Breast epithelium (tissue), 4 donors: Measurements from ENCODE around the gene WWOX. TPM values are rescaled to one million over a fixed set of nuclear protein-coding genes. Genes with fewer than 3 reads are reported as not detected.
A peak's percentile ranks its signal among the peaks of the same experiment; 100 is the strongest.

Source experiments
- DNase-seq, 2 donors: peaks; one replicate each; pipeline ENCODE4 v3.0.0-alpha.2; 2019; ENCODE audit warnings: low spot score in 2 of 2
- H3K27ac ChIP-seq, 2 donors: fragments of 200-600 bp; sonication (generic) in 1 of 2; one replicate each; pipeline ENCODE4 v1.5.1; 2016 to 2019; ENCODE audit warnings: mild to moderate bottlenecking in 1 of 2
- H3K27me3 ChIP-seq, 2 donors: fragments of 200-600 bp; sonication (generic) in 1 of 2; one replicate each; pipeline versions ENCODE4 v1.5.1 to v1.6.0; 2017 to 2019; ENCODE audit warnings: control low read depth in 1 of 2, mild to moderate bottlenecking in 1 of 2
- H3K36me3 ChIP-seq: fragments of 200-600 bp; one replicate; pipeline ENCODE4 v1.5.1; 2019
- H3K4me1 ChIP-seq, 2 donors: fragments of 200-600 bp; sonication (generic); one replicate each; pipeline ENCODE4 v1.5.1; 2016 to 2019; ENCODE audit warnings: control low read depth in 1 of 2
- H3K4me3 ChIP-seq, 3 donors: fragments of 200-600 bp; sonication (generic); 1 replicate in 2 of 3; 2 replicates in 1 of 3; pipeline ENCODE4 v1.5.1; 2016 to 2019; ENCODE audit warnings: mild to moderate bottlenecking in 3 of 3, moderate library complexity in 2 of 3
- H3K9me3 ChIP-seq, 2 donors: fragments of 200-600 bp; sonication (generic) in 1 of 2; one replicate each; pipeline ENCODE4 v1.5.1; 2016 to 2019; ENCODE audit warnings: control low read depth in 1 of 2
- POLR2A ChIP-seq: fragments of 450-650 bp; IDR thresholded peaks from one replicate; pipeline ENCODE4 v1.6.1; 2016; ENCODE audit warnings: antibody characterized with exemption, mild to moderate bottlenecking, moderate library complexity
- POLR2AphosphoS5 ChIP-seq, 3 donors: sonication (generic); formaldehyde crosslinking; IDR thresholded peaks; one replicate each; pipeline ENCODE4 v1.6.1; 2017; ENCODE audit warnings: antibody characterized with exemption in 3 of 3
- intact Hi-C: fragments of 100-400 bp; cut with DNase I; formaldehyde crosslinking; loops from one replicate; pipeline ENCODE4 v1.15.1; 2023; ENCODE audit warnings: low total_unique reads
- total RNA-seq, 3 donors: library from RNA; depleted of rRNA; stranded (reverse); fragments of >200 nt; gene quantifications; one replicate each; pipeline ENCODE4 v1.1.0, GENCODE V29; 2016
- TF ChIP-seq, protein P1 (sequence below), 3 donors: fragments of 450-650 bp; IDR thresholded peaks; one replicate each; pipeline ENCODE4 v1.5.1; 2016 to 2017; ENCODE audit warnings: antibody characterized with exemption in 3 of 3, mild to moderate bottlenecking in 3 of 3, moderate library complexity in 3 of 3

Gene WWOX
- total RNA-seq, 3 donors from 2014 or later: 42.9 to 73.6 (median 43.4) TPM

DNA sequence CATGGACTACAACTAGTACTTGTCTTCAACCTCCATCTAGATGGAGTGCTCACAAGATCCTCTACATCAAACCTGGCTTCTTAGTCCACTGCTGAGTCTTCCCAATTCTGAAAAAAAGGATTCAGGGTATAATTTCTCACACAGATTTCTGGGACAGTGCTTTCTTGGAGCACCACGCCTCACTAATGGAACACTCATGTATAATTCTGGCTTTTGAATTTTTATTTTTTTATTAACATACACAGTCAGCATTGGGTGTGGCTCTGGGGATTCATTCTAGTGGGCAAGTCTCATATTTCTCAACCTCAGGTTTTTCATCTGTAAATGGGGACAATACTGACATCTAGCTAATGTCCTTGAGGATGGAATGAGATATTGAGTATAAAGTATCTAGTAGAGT, 696.0 kb downstream of the WWOX start:
- Histone ChIP-seq H3K4me3 (no peak overlapping the region), H3K9me3 (no peaks in the 10 kb centered on the region), H3K27ac (no peak overlapping the region), H3K4me1 (no peaks in the 10 kb centered on the region), H3K27me3 (no peaks in the 10 kb centered on the region), H3K36me3 (no peaks in the 10 kb centered on the region)
- DNase-seq: no peak
- TF ChIP-seq, protein P1, sequence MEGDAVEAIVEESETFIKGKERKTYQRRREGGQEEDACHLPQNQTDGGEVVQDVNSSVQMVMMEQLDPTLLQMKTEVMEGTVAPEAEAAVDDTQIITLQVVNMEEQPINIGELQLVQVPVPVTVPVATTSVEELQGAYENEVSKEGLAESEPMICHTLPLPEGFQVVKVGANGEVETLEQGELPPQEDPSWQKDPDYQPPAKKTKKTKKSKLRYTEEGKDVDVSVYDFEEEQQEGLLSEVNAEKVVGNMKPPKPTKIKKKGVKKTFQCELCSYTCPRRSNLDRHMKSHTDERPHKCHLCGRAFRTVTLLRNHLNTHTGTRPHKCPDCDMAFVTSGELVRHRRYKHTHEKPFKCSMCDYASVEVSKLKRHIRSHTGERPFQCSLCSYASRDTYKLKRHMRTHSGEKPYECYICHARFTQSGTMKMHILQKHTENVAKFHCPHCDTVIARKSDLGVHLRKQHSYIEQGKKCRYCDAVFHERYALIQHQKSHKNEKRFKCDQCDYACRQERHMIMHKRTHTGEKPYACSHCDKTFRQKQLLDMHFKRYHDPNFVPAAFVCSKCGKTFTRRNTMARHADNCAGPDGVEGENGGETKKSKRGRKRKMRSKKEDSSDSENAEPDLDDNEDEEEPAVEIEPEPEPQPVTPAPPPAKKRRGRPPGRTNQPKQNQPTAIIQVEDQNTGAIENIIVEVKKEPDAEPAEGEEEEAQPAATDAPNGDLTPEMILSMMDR (IDR thresholded peaks at IDR 0.05): no peak
- no peak for TF ChIP-seq POLR2AphosphoS5 (IDR thresholded peaks at IDR 0.05)
- no peak for TF ChIP-seq POLR2A
- intact Hi-C loops: no loop called here

DNA sequence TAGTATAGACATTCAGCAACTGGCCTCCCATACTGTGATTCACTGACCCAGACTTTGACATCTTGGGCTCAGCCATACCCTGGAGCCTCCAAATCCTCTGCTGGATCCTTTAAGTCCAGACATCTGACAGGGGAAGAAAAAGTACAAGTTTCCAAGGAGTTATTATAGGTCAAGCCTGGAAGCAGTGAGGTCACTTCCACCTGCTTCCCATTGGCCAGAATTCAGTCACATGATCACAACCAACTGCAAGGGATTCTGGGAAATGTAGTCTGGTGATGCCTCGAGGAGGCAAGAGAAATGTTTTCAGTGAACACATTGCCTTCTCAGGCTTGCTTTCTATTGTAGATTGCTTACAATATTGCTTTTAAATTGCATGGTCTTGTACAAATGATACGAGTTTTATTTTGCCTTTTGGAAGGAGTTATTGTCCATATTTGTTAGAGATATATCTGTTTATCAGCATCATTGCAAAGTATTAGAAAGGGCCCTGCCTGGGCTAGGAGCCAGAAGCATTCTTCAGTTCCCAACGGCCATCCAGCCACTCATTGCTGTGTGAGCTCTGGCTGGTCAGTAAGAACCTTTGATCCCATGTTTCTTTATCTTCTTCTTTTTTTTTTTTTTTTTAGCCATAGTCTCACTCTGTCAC, 696.9 kb downstream of the WWOX start:
- Histone ChIP-seq H3K36me3 (no peaks in the 10 kb centered on the region), H3K4me3 (no peak overlapping the region), H3K4me1 (no peaks in the 10 kb centered on the region), H3K27me3 (no peaks in the 10 kb centered on the region), H3K27ac (peak overlapping the region in 1 of 2 donors; percentile 15), H3K9me3 (no peaks in the 10 kb centered on the region)
- no peak for DNase-seq
- intact Hi-C loops: no loop called here
- TF ChIP-seq POLR2A (no peak), POLR2AphosphoS5 (IDR thresholded peaks at IDR 0.05) (no peak)
- TF ChIP-seq, protein P1 (IDR thresholded peaks at IDR 0.05): no peak

DNA sequence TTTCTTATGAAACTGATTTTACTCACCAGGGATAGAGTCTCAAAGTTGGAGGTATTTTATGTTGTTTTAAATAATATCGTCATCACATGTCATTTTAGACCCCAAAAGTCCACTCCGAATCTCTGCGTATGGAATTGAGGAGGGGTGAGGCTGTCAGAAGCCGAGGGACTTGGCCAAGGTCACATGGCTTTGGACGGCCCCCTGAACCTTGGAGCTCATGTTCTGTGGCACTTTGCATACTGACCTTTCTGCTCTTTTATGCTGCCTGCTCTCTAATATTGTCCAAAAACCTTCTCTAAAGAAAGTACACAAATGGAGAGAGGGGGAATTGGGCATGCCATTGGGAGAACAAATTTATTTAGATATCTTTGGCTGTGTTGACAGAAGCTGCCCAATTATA, 700.0 kb downstream of the WWOX start:
- H3K27me3 ChIP-seq: no peaks in the 10 kb centered on the region
- TF ChIP-seq, protein P1 (IDR thresholded peaks at IDR 0.05): no peak
- TF ChIP-seq POLR2A (no peak), POLR2AphosphoS5 (IDR thresholded peaks at IDR 0.05) (no peak)
- no peak for DNase-seq

DNA sequence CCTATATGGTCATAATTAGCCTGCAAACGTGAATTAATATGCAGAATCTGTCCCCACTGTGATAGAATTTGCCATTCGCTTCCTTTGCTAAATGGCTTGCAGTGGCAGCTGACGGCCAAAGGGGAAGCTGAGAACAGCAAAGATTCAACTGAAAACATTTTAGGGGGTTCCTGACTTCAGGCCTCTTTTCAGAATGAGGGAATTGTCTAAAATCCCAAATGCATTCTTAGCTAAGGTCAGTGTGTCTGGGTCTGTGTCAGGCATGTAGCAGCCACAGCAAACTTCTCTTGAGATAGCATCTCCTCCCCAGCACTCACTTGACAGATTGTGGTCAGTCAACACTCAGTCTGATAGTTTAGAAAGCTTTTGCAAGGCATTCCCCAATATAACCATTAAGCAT, 701.1 kb downstream of the WWOX start:
- Histone ChIP-seq H3K4me3 (no peak overlapping the region), H3K27ac (no peak overlapping the region), H3K27me3 (no peaks in the 10 kb centered on the region), H3K36me3 (no peaks in the 10 kb centered on the region), H3K9me3 (no peaks in the 10 kb centered on the region), H3K4me1 (no peaks in the 10 kb centered on the region)
- intact Hi-C loops: loop anchor here (5.0 kb wide), 1 partner anchor 358 kb away; no protein-coding TSS in a partner anchor
- TF ChIP-seq POLR2AphosphoS5 (IDR thresholded peaks at IDR 0.05) (no peak), POLR2A (no peak)
- TF ChIP-seq, protein P1 (IDR thresholded peaks at IDR 0.05): no peak
- DNase-seq: no peak

More for the DNA sequence above, 700.0 kb downstream of the WWOX start:
- intact Hi-C loops: no loop called here
- Histone ChIP-seq H3K4me3 (no peak overlapping the region), H3K27ac (no peak overlapping the region), H3K36me3 (no peaks in the 10 kb centered on the region), H3K4me1 (no peaks in the 10 kb centered on the region), H3K9me3 (no peaks in the 10 kb centered on the region)

DNA sequence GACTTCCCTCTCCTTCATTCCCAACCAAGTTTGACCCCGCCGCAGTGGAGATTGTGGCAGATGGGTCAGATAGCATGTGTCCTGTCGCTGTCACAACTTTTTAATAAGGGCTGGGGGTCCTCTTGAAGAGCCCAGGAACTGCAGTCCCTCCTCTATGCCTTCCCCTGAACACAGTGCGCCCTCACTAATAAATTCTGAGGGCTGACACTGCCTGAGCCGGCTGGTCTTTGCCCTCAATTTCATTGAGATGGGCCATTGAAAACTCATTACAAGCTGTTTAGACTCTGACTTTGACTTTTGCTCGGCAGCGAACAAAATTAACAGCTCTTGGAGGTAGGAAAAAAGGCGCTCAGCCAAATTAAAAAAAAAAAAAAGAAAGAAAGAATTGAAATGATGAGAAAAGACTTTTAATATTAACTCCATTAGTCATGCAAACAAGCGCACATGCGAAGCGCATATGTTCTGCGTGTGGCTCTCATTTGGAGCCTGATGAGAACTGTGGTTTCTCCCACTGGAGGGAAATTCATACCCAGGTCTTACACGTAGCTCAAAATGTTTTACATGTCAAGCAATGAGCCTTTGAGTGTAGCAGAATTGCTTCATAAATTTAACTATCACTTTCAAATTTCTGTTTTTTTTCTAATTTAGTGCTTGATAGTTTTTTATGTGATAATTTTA, 704.7 kb downstream of the WWOX start:
- no peaks in the 10 kb centered on the region for H3K36me3 ChIP-seq
- TF ChIP-seq POLR2A (no peak), POLR2AphosphoS5 (IDR thresholded peaks at IDR 0.05) (no peak)
- TF ChIP-seq, protein P1 (IDR thresholded peaks at IDR 0.05): no peak
- no peaks in the 10 kb centered on the region for H3K4me1 ChIP-seq
- H3K9me3 ChIP-seq: peaks cover 0 to 4% of the 10 kb centered on the region in 2 donors
- no peak overlapping the region for H3K27ac ChIP-seq
- H3K27me3 ChIP-seq: no peaks in the 10 kb centered on the region
- no peak for DNase-seq
- H3K4me3 ChIP-seq: no peak overlapping the region
- intact Hi-C loops: loop anchor here (5.0 kb wide), 1 partner anchor 362 kb away; no protein-coding TSS in a partner anchor
